ENCODE results near the gene EVI5L. TPM values are rescaled to one million over a fixed set of nuclear protein-coding genes. Genes with fewer than 3 reads are reported as not detected.
"Not testable (repeated sequence)": the region's sequence is repeated elsewhere in the genome, so short reads cannot be mapped to it uniquely, and the experiment has no call there.

Gene EVI5L
- total RNA-seq, 2 experiments from 2014 or later = 5.2 TPM

DNA sequence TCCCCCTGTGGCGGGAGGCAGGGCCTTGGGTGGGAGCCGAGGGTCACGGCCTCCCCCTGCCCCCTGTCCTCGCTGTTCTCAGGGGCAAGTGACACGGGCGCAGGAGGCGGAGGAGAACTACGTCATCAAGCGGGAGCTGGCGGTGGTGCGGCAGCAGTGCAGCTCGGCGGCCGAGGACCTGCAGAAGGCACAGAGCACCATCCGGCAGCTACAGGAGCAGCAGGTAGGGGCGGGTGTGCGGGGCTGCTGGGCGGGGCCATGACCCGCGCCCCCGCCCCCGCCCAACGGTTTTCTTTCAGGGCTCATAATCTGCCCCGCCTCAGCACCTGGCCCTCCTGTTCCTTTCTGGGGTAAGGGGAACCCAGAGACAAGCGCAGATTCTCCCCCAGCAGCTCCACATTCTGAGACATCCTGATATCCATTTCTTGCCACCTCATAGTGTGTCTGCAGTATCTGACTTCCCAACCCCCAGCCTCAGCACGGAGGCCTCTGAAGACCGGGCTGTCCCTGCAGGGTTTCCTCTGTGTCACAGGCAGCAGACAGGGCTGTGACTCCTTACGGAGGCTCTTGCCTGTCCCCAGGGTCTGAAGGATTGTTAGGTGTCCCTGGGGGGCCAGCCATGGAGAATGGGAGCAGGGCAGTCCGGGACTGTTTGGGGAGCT lies 28.2 kb downstream of the EVI5L start:
- H3K27me3 Mint-ChIP-seq (ENCODE audit: low read depth) = peaks cover 11% of the 10 kb centered on the region
- no peak for DNase-seq
- no peak overlapping the region for H3K4me3 Mint-ChIP-seq
- H3K27ac Mint-ChIP-seq = no peak overlapping the region
- peaks cover 10% of the 10 kb centered on the region for H3K4me1 Mint-ChIP-seq (ENCODE audit: low read depth)
- intact Hi-C loops (cut with micrococcal nuclease) = no loop called here
- CTCF ChIA-PET = interaction anchor here (0.6 to 3.5 kb wide), 2 partner anchors 11 to 346 kb away, joined by 6 to 14 read pairs; no protein-coding TSS in a partner anchor
- peaks cover 1% of the 10 kb centered on the region for H3K36me3 Mint-ChIP-seq (ENCODE audit: low read depth)
- H3K9me3 Mint-ChIP-seq = no peaks in the 10 kb centered on the region

DNA sequence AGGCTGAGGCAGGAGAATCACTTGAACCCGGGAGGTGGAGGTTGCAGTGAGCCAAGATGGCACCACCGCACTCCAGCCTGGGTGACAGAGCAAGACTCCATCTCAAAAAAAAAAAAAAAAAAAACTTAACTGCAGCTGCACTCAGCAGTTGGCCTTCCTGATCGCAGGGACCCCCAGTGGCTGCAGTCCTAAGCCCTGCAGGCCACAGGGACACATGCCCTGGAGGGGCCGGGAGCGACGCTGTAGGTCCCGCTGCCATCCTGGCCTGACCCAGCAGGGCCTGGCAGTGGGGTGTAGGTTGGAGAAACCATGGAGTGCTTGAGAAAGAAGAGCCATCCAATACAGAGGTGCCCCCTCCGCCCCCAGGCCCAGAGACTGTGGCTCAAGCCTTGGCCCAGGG lies 29.1 kb downstream of the EVI5L start:
- intact Hi-C loops (cut with micrococcal nuclease); H3K4me3 Mint-ChIP-seq; H3K27ac Mint-ChIP-seq; DNase-seq; H3K36me3 Mint-ChIP-seq (ENCODE audit: low read depth); H3K9me3 Mint-ChIP-seq: not testable (repeated sequence)
- CTCF ChIA-PET = interaction anchor here (3.5 kb wide), 1 partner anchor 10 kb away, joined by 14 read pairs; no protein-coding TSS in a partner anchor
- H3K27me3 Mint-ChIP-seq (ENCODE audit: low read depth) = peaks cover 16% of the 10 kb centered on the region
- peaks cover 13% of the 10 kb centered on the region for H3K4me1 Mint-ChIP-seq (ENCODE audit: low read depth)

DNA sequence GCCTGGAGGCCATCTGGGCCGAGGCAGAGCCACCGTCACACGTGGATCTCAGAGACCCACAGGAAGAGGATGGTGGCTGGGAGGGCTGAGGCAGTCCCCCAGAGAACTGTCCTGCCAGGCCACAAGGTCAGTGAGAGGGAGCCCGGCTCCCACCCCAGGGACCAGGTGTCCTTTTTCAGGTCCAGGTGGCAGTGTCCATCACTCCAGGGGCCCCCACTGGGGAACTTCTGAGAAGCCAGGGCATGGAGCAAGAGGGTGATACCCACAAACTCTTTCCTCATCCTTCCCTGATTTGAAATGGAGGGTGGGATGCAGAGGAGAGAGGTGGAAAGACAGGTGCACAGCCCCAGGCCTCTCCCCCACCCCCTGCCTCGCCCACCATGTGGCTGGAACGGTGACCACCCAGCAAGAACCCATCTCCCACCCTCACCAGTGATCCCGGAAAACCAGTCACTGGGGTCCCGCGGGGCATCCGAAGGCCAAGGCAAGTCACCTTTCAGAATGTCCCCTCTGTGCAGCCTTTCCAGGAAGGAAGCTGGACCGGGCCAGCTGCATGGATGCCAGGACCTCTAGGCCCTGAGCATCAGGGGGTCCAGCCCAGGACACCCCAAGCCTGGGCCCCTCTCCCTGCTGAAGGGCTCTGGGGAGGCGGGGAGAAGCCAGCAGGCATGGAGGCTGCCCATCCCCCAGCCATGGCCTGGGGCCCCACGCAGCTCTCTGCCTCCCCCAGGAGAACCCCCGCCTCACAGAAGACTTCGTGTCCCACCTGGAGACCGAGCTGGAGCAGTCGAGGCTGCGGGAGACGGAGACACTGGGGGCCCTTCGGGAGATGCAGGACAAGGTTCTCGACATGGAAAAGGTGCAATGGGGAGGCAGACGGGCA lies 30.1 kb downstream of the EVI5L start:
- DNase-seq = no peak
- Mint-ChIP-seq H3K4me3 (no peak overlapping the region), H3K36me3 (ENCODE audit: low read depth) (peaks cover 1% of the 10 kb centered on the region), H3K4me1 (ENCODE audit: low read depth) (peaks cover 19% of the 10 kb centered on the region), H3K9me3 (no peaks in the 10 kb centered on the region), H3K27me3 (ENCODE audit: low read depth) (peaks cover 20% of the 10 kb centered on the region), H3K27ac (no peak overlapping the region)
- intact Hi-C loops (cut with micrococcal nuclease) = loop anchor here (10.0 kb wide), 1 partner anchor 145 kb away; the partner anchor contains the start of gene ELAVL1
- CTCF ChIA-PET = interaction anchor here (1.3 to 3.5 kb wide), 2 partner anchors 9 to 10 kb away, joined by 3 to 14 read pairs; no protein-coding TSS in a partner anchor

DNA sequence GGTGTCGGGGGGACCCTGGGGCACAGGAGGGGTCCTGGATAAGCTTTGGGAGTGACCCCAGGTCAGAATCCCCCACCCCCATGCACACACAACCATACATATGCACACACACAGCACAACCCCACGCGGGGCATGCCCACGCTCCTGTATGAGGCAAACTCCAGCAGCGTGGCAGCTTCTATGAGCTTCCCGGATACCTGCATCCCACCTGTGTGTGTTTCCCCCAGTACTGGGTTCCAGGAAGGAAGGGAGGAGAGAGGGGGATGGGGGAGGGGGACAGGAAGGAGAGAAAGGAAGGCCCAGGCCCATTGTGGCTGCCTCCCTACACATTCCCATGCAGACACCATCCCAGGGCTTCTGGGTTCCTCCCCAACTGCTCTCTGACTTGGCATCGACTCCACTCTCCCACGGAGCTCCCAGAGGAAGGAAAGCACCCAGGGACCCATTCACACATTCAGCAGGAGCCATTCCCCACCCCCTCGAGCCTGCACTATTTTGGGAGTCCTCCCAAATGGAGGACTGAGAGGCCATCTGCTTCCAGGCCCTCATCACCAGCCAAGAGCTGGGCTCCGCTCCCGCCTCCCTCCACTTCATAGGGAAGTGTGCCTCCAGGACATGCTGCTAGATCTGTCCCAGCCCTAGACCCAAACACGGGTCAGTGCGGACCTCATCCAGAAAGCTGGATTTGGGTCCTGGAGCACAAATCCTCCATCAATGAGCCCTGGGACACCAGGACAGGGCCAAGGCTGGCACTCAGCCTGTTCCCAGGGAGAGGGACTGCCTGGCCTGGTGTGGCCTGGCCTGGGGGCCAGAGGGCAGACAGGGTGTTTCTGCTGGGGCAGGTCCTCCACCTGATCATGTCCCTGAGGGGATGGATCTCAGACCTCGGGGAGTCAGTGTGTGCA lies 30.9 kb downstream of the EVI5L start:
- Mint-ChIP-seq H3K27me3 (ENCODE audit: low read depth) (peaks cover 24% of the 10 kb centered on the region), H3K36me3 (ENCODE audit: low read depth) (no peaks in the 10 kb centered on the region), H3K9me3 (no peaks in the 10 kb centered on the region), H3K4me3 (peak overlapping the region; percentile 12), H3K4me1 (ENCODE audit: low read depth) (peaks cover 23% of the 10 kb centered on the region), H3K27ac (no peak overlapping the region)
- CTCF ChIA-PET = interaction anchor here (1.0 to 1.4 kb wide), 5 partner anchors 9 to 62 kb away, joined by 3 to 8 read pairs (median 4); no protein-coding TSS in a partner anchor
- intact Hi-C loops (cut with micrococcal nuclease) = loop anchor here (10.0 kb wide), 1 partner anchor 144 kb away; the partner anchor contains the start of gene ELAVL1
- DNase-seq = no peak

DNA sequence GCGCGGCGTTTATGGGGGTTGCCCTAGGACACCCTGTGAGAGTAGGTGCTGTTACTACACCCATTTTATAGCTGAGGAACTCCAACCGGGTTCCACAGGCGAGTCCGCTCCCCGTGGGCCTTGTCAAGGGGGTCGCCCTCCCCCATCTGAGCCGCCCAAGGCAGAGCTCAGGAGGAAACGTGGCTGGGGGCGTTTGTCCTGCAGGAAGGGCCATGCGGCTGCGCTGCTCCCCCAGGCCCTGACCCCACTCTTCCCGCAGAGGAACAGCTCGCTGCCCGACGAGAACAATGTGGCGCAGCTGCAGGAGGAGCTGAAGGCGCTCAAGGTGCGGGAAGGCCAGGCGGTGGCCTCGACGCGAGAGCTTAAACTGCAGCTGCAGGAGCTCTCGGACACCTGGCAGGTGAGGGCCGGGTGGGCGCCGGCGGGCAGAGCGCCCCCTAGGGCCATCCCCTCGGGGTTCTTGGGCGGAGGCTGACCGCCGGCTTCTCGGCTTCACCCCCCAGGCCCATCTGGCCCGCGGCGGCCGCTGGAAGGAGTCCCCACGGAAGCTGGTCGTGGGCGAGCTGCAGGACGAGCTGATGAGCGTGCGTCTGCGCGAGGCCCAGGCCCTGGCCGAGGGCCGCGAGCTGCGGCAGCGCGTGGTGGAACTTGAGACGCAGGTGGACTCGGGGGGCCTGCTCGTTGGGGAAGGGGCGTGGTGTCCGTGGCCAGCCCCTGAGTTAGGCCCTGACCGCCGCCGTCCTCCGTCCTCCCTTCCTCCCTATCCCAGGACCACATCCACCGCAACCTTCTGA lies 31.8 kb downstream of the EVI5L start:
- Mint-ChIP-seq H3K9me3 (no peaks in the 10 kb centered on the region), H3K4me1 (ENCODE audit: low read depth) (peaks cover 23% of the 10 kb centered on the region), H3K36me3 (ENCODE audit: low read depth) (no peaks in the 10 kb centered on the region), H3K27ac (no peak overlapping the region), H3K27me3 (ENCODE audit: low read depth) (peaks cover 25% of the 10 kb centered on the region), H3K4me3 (peak overlapping the region; percentile 43)
- no peak for DNase-seq
- intact Hi-C loops (cut with micrococcal nuclease) = loop anchor here (1.0 to 10.0 kb wide), 2 partner anchors 9 to 143 kb away; partner anchors contain the start of gene ELAVL1
- CTCF ChIA-PET = interaction anchor here (1.0 to 1.4 kb wide), 5 partner anchors 8 to 61 kb away, joined by 3 to 8 read pairs (median 4); no protein-coding TSS in a partner anchor

DNA sequence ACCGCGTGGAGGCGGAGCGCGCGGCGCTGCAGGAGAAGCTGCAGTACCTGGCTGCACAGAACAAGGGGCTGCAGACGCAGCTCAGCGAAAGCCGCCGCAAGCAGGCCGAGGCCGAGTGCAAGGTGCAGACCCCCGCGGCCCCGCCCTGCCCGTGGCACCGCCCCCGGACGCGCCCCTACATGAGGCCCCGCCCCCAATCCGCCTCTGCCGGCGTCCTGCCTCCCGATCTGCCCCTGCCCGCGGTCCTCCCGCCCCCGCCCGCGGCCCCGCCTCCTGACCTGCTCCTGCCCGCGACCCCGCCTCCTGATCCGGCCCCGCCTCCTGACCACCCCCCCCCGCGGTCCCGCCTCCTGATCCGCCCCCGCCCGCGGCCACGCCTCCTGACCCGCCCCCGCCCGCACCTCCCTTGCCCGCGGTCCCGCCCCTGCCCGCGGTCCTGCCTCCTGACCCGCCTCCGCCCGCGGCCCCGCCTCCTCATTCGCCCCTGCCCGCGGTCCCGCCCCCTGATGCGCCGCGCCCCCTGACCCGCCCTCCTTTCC lies 32.5 kb downstream of the EVI5L start:
- H3K4me3 Mint-ChIP-seq = peak overlapping the region; percentile 43
- intact Hi-C loops (cut with micrococcal nuclease) = loop anchor here (1.0 to 10.0 kb wide), 2 partner anchors 9 to 142 kb away; partner anchors contain the start of gene ELAVL1
- peak; percentile 87 for DNase-seq
- no peaks in the 10 kb centered on the region for H3K36me3 Mint-ChIP-seq (ENCODE audit: low read depth)
- H3K9me3 Mint-ChIP-seq = no peaks in the 10 kb centered on the region
- no peak overlapping the region for H3K27ac Mint-ChIP-seq
- H3K27me3 Mint-ChIP-seq (ENCODE audit: low read depth) = peaks cover 28% of the 10 kb centered on the region
- H3K4me1 Mint-ChIP-seq (ENCODE audit: low read depth) = peaks cover 23% of the 10 kb centered on the region
- CTCF ChIA-PET = interaction anchor here (1.2 to 1.4 kb wide), 3 partner anchors 10 to 60 kb away, joined by 3 to 5 read pairs (median 4); no protein-coding TSS in a partner anchor

DNA sequence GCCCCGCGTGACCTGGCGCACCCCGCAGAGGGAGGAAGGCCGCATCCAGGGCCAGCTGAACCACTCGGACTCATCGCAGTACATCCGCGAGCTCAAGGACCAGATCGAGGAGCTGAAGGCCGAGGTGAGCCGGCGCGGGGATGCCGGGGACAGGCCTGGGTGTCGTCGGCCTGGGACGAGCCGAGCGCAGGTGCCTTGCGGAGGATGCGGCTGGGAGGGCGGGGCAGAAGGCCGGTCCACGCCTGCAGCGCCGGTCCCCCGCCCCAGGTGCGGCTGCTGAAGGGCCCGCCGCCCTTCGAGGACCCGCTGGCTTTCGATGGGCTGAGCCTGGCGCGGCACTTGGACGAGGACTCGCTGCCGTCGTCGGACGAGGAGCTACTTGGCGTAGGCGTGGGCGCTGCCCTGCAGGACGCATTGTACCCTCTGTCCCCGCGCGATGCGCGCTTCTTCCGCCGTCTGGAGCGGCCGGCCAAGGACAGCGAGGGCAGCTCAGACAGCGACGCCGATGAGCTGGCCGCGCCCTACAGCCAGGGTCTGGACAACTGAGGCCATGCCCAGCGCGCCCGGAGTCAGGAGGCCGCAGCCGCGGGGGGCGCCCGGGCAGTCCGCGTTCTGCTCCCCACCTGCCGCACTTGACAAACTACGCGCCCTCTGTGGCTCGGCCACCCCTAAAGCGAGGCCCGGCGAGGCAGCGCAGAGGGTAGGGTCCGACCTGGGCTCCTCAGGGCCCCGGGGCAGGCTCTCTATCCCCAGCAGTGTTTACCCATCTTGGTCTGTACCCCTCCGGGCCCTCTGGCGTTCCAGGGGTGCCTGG lies 33.3 kb downstream of the EVI5L start:
- peaks cover 25% of the 10 kb centered on the region for H3K4me1 Mint-ChIP-seq (ENCODE audit: low read depth)
- H3K27me3 Mint-ChIP-seq (ENCODE audit: low read depth) = peaks cover 27% of the 10 kb centered on the region
- H3K9me3 Mint-ChIP-seq = no peaks in the 10 kb centered on the region
- CTCF ChIA-PET = no interaction called here
- no peak overlapping the region for H3K4me3 Mint-ChIP-seq
- no peaks in the 10 kb centered on the region for H3K36me3 Mint-ChIP-seq (ENCODE audit: low read depth)
- no peak for DNase-seq
- no peak overlapping the region for H3K27ac Mint-ChIP-seq
- intact Hi-C loops (cut with micrococcal nuclease) = loop anchor here (10.0 kb wide), 1 partner anchor 141 kb away; the partner anchor contains the start of gene ELAVL1

DNA sequence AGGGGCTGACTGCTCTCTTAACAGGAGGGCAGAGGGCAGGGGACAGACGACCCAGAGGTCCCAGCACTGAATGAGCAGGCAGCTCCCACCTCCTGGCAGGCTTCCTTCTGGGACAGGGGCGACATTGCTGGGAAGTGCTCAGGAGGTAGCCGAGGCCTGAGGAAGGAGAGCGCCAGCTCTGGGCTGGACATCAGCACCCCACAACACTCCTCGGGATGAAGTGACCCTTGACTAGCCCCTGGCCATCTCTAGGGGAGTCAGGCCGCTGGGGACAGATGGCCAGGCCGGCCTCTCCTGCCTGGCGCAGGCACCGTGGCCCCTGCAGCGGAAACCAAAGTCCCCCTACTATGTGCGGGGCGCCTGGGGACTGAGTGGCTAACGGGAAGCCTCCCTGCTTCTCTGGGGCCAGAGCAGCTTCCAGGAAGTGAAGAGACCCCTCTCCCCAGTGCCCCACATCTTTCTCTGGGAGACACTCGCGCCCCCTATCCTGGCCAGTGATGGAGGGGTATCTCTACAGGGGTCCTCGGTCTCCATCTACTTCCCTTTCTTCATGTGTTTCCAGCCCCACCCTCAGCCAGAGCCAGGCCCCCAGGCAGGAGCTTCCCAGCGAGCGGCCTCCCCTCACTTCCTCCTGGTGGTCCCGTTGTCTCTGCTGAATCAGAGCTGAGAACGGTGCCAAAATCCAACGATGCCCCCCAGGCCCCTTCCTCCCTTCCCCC lies 34.1 kb downstream of the EVI5L start:
- Mint-ChIP-seq H3K36me3 (ENCODE audit: low read depth) (no peaks in the 10 kb centered on the region), H3K27me3 (ENCODE audit: low read depth) (peaks cover 26% of the 10 kb centered on the region), H3K4me3 (no peak overlapping the region), H3K9me3 (no peaks in the 10 kb centered on the region), H3K4me1 (ENCODE audit: low read depth) (peaks cover 31% of the 10 kb centered on the region), H3K27ac (no peak overlapping the region)
- intact Hi-C loops (cut with micrococcal nuclease) = loop anchor here (10.0 kb wide), 1 partner anchor 141 kb away; the partner anchor contains the start of gene ELAVL1
- CTCF ChIA-PET = no interaction called here
- DNase-seq = no peak

DNA sequence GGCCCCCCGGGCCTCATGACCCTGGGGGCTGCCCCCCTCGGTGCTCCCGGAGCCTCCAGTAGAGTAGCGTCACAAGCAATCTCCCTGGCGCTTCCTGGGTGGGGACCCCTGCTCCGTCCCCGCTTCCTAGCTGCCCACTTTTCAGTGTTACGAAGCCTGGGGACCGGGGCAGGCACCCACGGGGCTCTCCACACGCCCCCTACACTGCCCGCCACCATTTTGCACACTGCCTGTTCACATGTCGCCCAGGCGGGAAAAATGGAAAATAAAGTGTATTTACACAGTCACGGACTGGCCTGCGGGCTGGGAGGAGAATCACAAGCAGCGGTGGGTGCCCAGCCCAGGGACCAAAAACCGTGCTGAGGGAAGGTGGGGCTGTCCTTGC lies 34.7 kb downstream of the EVI5L start:
- no peak overlapping the region for H3K27ac Mint-ChIP-seq
- DNase-seq = no peak
- H3K4me3 Mint-ChIP-seq = no peak overlapping the region
- no peaks in the 10 kb centered on the region for H3K9me3 Mint-ChIP-seq
- H3K36me3 Mint-ChIP-seq (ENCODE audit: low read depth) = no peaks in the 10 kb centered on the region
- intact Hi-C loops (cut with micrococcal nuclease) = loop anchor here (10.0 kb wide), 1 partner anchor 140 kb away; the partner anchor contains the start of gene ELAVL1
- H3K4me1 Mint-ChIP-seq (ENCODE audit: low read depth) = peaks cover 31% of the 10 kb centered on the region
- CTCF ChIA-PET = interaction anchor here (0.9 kb wide), 1 partner anchor 138 kb away, joined by 3 read pairs; no protein-coding TSS in a partner anchor
- H3K27me3 Mint-ChIP-seq (ENCODE audit: low read depth) = peaks cover 26% of the 10 kb centered on the region
